Measurements from ENCODE around the gene H6PD.

The H6PD gene

DNA sequence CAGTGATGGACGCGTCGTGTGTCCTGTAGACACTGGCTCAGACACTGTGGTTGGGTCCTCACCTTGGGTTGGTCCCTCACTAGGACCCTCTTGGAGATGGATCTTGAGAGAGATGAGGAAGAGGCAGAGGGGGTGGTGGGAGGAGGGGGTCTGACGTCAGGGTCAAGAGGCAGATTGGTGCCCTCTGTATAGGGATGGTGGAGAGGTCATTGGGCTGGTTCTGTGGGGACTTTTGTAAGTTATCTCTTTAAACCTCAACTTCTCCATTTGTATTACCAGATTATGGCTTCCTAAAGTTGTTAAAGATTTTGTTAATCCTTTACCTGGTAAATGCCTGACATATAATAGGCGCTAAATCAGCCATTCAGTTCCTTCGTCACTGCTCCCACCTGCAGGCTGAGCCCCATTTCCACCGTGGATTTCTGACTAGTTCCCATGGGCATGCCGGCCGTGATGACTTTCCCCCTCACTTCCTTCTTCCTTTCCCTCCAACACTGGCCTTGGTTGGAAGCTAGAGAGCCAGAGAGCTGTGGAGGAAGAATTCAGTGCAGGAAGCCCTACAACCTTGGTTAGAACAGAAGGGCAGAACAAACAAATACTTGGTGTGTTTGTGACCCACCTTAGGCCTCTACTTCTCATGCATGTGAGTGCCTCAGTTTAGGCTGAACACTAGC is 8.6 kb downstream of the H6PD start:
- TF ChIP-seq, protein P1, sequence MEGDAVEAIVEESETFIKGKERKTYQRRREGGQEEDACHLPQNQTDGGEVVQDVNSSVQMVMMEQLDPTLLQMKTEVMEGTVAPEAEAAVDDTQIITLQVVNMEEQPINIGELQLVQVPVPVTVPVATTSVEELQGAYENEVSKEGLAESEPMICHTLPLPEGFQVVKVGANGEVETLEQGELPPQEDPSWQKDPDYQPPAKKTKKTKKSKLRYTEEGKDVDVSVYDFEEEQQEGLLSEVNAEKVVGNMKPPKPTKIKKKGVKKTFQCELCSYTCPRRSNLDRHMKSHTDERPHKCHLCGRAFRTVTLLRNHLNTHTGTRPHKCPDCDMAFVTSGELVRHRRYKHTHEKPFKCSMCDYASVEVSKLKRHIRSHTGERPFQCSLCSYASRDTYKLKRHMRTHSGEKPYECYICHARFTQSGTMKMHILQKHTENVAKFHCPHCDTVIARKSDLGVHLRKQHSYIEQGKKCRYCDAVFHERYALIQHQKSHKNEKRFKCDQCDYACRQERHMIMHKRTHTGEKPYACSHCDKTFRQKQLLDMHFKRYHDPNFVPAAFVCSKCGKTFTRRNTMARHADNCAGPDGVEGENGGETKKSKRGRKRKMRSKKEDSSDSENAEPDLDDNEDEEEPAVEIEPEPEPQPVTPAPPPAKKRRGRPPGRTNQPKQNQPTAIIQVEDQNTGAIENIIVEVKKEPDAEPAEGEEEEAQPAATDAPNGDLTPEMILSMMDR (conservative IDR thresholded peaks at IDR 0.05), result no peak
- no peak overlapping the region for H3K27ac ChIP-seq

DNA sequence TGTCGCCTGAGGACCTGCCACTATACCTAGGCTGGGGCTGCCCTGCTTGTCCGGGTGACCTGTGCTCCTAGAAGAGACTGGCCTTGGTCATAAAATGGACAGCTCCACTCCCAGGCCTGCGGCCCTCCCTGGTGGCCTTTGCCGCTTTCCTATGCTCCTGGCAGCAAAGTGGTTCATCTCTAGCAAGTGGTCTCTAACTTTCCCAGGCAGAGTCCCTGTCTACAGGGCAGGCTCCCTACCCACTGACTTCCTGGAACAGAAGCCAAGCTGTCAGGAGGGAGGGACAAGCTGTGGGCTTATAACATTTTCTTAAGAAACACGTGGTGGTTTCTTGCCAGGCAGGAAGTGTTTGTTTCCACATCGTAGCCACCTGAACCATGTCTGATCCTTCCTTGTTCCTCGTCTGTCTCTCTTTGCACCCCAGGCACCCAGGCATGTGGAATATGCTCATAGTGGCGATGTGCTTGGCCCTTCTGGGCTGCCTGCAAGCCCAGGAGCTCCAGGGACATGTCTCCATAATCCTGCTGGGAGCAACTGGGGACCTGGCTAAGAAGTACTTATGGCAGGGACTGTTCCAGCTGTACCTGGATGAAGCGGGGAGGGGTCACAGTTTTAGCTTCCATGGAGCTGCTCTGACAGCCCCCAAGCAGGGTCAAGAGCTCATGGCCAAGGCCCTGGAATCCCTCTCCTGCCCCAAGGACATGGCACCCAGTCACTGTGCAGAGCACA is 10.1 kb downstream of the H6PD start:
- peak overlapping the region; percentile 34 for H3K27ac ChIP-seq
- TF ChIP-seq, protein P1 (conservative IDR thresholded peaks at IDR 0.05), result no peak

DNA sequence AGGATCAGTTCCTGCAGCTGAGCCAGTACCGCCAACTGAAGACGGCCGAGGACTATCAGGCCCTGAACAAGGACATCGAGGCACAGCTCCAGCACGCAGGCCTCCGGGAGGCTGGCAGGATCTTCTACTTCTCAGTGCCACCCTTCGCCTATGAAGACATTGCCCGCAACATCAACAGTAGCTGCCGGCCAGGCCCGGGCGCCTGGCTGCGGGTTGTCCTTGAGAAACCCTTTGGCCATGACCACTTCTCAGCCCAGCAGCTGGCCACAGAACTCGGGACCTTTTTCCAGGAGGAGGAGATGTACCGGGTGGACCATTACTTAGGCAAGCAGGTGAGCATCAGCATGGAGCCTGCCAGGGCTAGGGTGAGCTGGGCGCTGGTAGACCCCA is 10.7 kb downstream of the H6PD start:
- TF ChIP-seq, protein P1 (conservative IDR thresholded peaks at IDR 0.05), result no peak
- peak overlapping the region; percentile 34 for H3K27ac ChIP-seq

DNA sequence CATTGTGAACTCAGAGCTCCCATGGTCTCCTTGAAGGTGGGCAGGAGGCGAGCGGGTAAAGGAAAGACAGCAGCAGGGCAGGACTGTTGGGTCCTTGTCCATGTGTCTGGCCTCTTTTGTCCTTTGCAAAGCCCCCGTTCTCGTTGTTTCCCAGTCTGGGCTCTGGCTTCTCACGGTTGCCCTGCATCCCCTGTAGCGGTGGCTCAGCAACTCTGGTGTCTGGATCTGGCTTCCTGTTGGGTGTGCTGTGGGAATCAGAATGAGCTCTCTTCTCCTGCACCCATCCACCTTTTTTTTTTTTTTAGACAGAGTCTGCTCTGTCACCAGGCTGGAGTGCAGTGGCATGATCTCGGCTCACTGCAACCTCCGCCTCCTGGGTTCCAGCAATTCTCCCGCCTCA is 11.1 kb downstream of the H6PD start:
- TF ChIP-seq, protein P1 (conservative IDR thresholded peaks at IDR 0.05), result no peak
- no peak overlapping the region for H3K27ac ChIP-seq

DNA sequence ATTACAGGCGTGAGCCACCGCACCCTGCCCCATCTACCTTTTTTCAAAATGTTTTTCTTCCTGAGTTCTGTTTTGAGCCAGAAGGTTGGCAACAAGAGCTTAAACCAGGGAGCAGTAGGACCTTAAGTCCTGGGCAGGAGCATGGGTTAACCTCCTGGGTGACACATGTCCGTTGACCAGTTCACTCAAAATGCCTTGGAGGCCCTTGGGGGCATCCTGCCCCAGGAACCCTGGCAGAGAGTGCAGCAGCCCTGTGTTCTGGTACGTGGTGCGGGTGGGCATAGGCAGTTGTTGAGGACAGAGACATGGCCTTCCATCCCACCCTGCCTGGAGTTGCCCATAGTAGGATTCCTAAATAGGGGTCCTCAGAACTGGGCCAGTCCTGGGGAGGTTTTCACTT is 11.6 kb downstream of the H6PD start:
- TF ChIP-seq, protein P1 (conservative IDR thresholded peaks at IDR 0.05), result no peak
- no peak overlapping the region for H3K27ac ChIP-seq

DNA sequence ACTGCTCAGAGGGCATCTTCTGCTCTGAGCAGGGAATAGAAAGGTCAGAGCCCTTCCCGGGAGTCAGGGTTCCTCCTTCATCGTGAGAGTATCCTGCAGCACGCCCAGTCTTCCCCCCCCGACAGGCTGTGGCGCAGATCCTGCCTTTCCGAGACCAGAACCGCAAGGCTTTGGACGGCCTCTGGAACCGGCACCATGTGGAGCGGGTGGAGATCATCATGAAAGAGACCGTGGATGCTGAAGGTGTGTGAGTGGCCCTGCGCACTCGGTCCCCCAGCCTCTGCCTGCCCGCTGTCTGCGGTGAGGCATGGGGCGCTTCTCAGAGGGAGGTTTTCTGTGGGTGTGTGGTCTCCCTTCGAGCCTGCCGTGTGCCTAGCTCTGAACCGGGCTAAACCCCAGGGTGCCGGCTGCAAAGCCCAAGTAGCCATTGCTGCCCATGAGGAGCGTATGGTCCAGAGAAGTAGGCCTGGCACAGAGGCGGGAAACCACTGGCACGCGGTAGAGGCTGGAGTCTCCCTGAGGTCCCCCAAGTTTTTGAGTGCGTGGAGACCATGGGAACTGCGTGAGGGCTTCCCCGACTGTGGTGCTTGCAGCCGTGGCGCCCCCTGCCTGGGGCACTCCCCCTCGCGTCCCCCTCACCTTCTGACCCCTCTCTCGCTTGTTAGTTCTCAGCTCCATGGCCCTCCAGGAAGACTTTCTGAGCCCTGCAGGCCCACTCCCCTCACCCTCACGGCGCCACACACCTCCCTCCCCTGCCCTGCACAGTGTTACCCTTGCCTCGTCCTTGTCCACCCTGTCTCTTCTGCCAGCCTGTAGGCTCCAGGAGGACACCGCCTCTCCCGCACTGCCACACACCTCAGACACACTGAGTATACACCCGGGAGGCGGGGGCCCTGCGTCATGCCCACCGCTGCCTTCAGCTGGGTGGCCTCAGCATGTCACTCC is 12.5 kb downstream of the H6PD start:
- no peak overlapping the region for H3K27ac ChIP-seq
- TF ChIP-seq, protein P1 (conservative IDR thresholded peaks at IDR 0.05), result no peak

DNA sequence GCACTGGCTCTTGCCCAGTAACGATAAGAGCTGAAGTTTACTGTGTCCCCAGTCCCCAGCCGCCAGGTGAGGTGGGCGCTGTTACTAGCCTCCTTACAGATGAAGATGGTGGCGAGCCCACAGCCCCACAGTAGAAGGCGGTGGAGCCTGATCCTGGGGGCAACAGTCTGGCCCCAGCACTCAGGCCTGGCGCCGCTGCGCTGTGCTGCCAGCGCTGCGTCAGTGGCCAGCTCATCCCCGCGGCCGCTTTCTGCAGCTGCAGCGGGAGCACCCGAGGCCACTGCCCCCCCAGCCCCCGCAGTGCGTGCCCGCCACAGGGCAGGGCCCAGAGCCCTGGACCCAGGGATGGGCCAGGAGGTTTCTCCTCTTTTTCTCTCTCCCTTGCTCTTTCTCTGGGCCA is 13.3 kb downstream of the H6PD start:
- TF ChIP-seq, protein P1 (conservative IDR thresholded peaks at IDR 0.05), result no peak

More for the DNA sequence above, 13.3 kb downstream of the H6PD start:
- H3K27ac ChIP-seq, result no peak overlapping the region

Measured in VCaP (cell line).